HG03432 (cell line): Measurements from ENCODE around the gene LEFTY1.
A peak's percentile ranks its signal among the peaks of the same experiment; 100 is the strongest.

Experiments
- ATAC-seq: cut with Tn5 transposase; IDR thresholded peaks from one replicate; pipeline ENCODE4 v1.9.1; 2021; ENCODE audit warnings: mild to moderate bottlenecking, moderate library complexity; ENCODE audit not compliant: unreplicated experiment

The LEFTY1 gene

DNA sequence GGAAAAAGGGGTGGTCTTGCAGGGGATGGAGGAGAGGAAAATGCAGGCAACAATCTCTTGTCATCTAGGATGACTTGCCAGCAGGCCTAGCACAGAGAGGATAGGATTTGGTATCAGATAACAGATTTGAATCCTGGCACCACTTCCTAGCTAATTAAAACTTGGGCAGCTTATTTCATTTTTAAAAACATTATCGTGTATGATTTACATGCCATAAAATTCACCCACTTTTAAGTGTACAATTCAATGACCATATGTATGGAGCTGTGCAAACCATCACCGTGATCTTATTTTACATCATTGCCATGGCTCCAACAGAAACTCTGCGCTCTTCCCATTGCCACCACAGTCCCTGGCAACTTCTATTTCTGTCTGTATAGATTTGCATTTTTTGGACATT is 28.2 kb upstream of the LEFTY1 start:
- no peak for ATAC-seq

GRCh38 chr1:225915538-225915991 is 26.6 kb upstream of the LEFTY1 start:
- ATAC-seq, result no peak

DNA sequence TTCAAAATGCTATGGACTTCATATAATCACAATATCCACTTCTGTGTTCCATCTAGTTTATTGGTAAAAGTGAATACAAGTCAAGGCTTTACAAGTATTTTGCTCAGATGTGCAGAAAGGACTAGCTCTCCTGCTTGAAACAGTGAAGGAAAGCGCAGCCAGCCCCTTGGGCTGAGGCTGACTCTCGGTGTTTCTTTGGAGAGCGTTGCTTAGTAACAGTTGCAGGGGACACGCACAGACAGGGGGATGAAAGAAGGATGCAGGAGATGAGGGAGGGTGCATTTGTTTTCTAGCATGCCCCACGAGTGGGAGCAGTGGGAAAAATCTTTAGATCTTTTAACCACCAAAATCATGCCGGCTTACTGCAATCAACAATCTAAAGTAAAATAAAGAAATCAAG is 26.0 kb upstream of the LEFTY1 start:
- ATAC-seq, result no peak

DNA sequence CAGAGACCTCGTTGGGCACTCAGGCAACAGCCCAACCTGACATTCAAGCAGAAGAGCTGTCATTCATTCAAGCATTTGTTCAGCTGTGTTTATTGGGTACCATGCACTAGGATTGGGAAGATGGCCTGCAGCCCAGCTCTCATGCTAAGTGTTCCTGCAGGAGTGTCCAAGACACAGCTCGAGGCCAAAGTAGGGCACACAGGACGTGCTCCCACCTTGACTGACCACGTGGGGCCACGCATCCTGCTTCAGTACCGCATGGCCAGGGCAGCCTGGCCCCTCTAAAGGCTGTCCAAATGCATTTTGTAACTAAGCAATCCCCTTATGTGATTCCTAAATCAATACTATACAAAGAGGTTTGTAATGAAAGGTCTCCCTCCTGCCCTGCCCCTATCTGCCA is 25.4 kb upstream of the LEFTY1 start:
- ATAC-seq, result no peak

DNA sequence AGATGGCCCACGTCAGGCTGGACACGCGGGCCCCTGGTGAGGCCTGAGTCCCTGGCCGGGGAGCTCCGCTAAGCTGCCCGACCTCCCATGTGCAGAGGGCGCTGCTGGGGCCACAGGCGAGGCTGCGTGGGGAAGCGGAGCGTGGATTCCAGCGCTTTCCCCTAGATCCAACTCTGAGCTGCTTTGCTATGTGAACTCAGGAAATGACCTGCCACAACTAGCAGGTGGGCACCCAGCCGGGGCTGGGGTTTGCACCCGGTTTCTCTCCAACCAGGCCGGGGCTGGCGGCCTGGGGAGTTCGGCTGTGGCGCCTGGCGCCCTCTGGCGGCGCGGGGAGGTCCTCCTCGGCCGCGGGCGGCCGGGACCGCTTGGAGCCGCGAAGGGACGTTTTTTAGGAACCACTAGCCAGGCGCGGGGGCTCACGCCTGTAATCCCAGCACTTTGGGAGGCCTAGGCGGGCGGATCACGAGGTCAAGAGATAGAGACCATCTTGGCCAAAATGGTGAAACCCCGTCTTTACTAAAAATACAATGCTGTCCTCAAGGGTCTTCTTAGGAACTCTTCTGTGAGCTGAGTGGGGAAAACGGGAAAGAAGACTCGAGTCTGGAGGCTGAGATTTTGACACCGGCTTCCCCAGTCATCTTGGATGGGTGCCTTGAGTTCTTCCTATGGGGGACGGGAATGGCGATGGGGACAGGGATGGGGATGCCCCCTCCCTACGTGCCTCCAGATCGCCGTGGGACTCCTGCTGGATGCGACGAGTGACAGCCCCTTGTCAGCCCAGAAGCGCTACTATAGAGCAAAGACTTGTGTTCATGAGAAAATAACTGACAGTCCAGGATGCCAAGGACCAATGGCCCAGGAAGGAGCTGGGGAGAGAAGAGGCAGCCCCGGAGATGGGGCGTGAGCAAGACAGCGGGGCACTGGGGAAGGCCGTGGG is 22.5 kb upstream of the LEFTY1 start:
- peak; percentile 90 for ATAC-seq

- no peak for ATAC-seq
Observed at GRCh38 chr1:225909477-225909876, 20.5 kb upstream of the LEFTY1 start.

GRCh38 chr1:225908773-225909172 is 19.8 kb upstream of the LEFTY1 start:
- ATAC-seq, result no peak

- no peak for ATAC-seq
Observed at GRCh38 chr1:225908013-225908640, 19.2 kb upstream of the LEFTY1 start.

DNA sequence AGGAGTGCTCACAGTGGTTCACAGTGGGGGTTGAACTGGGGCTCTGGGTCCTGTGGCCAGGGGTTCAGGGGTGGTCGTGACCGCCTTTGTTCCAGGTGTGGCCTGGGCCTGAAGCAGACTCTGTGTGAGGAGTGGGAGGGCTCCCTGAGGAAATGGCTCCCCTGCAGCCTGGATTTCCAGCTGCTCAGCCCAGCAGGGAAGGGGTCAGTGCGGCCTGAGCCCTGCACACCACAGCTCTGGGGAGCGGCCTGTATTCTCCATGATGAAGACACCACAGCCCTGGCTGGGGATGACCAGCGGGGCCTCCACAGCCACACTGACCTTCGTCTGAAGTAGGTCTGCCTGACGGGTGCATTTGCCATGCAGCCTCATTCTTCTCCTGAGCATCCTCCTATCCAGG is 18.4 kb upstream of the LEFTY1 start:
- ATAC-seq, result no peak

DNA sequence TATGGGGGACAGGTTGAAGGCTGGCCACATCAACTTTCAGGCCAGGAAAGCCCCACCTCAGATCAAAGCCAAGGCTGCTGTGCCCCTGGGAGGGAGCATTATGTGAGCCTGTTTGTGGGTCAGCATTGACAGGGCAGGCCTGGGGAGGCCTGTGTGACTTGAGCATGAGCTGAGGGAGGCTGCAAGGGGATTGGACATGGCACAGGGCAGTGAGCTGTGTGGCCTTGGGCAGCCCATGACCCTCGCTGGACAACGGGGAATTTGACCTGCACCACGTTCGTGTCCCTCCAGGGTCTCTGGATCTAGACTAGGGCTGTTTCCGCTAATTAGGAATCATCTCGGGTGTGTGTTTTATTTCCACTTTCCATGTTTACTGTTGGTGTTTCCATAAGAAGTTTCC is 17.5 kb upstream of the LEFTY1 start:
- ATAC-seq, result no peak

DNA sequence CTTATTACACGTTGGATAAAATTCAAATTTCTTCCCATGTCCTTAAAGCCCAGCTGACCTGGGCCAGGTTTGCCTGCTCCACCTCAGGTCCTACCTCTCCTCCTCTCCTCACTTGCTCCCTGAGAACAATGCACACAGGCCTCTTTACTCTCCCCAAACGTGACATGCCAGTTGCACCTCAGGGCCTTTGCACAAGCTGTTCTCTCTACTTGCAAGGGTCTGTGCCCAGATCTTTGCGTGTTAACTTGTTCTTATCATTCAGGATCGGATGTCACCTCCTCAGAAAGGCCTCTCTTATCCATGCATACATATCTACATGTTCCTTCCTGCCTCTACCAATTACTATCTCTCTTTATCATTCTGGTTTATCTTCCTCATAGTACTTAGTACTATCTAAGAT is 14.7 kb upstream of the LEFTY1 start:
- no peak for ATAC-seq

DNA sequence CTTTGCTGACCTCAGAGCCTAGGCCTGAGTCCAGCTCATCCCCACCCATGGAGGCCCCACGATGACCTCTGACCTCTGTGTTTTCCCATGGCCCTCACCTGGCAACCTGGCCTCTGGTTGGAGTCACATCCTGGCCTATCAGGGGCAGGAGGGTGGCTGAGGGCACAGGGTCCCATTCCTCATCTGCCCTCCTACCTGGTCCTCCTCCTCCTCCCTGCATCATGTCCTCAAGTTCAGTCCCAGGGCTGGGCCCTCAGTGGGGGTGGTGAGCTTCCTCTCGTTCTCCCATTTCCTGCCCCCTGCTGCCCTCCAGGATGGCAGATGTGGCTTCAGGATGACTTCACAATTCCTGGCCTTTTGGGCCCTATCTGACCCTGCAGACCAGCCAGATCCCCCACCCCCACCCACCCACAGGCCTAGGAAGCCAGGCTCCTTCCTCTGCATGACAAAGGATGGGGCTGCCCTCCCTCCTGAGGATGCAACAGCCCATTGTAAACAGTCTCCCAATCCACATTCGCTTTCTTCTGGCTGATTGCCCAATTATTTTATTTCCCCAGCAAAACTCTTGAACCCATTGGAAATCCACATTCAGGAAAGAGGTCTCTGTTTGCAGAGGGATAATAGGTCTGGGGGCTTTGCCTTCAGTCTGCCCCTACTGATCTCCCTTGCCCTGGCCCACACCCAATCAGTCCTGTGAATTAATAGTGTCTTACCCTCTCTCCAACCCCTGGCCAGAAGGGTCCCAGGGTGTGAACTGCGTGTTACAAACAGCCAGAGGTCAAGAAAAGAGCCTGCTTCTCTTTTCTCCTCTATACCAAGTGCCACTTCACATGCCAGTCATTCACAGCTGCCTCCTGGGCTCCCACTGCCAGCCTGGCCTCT is 10.3 kb upstream of the LEFTY1 start:
- no peak for ATAC-seq

- ATAC-seq, result no peak
Observed at GRCh38 chr1:225897595-225898514, 8.9 kb upstream of the LEFTY1 start.

DNA sequence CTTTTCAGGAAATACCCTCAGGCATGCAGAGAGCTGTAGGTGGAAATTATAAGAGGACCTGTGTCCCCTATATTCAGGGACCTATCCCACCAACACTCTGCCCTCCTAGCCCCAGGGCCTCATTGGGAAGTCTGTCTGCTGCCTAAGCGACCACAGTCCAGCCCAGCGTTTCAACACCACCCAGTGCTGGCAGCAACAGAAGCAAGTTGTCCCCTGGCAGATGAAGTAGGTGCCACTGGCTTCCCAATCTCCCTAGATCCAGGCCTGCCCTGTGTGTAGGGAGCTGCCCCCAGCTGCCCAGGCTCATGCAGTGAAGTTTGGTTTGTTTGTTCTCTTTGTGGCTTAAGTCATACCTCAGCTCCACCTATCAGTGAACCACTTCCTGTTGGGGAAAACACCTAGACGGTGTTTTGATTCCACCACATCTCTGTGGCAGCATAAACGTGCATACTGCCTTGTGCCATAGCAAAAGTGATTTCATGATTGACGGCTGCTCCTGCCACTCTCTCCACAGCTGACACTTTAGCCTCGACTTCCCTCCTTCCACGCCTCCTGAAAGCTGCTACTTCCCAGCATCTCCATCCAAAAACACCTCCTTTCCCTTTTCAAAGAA is 8.1 kb upstream of the LEFTY1 start:
- ATAC-seq, result peak; percentile 100

- no peak for ATAC-seq
Observed at GRCh38 chr1:225896494-225896893, 7.5 kb upstream of the LEFTY1 start.

- no peak for ATAC-seq
Observed at GRCh38 chr1:225892307-225892706, 3.4 kb upstream of the LEFTY1 start.

- ATAC-seq, result no peak
Observed at GRCh38 chr1:225891229-225891972, 2.5 kb upstream of the LEFTY1 start.

DNA sequence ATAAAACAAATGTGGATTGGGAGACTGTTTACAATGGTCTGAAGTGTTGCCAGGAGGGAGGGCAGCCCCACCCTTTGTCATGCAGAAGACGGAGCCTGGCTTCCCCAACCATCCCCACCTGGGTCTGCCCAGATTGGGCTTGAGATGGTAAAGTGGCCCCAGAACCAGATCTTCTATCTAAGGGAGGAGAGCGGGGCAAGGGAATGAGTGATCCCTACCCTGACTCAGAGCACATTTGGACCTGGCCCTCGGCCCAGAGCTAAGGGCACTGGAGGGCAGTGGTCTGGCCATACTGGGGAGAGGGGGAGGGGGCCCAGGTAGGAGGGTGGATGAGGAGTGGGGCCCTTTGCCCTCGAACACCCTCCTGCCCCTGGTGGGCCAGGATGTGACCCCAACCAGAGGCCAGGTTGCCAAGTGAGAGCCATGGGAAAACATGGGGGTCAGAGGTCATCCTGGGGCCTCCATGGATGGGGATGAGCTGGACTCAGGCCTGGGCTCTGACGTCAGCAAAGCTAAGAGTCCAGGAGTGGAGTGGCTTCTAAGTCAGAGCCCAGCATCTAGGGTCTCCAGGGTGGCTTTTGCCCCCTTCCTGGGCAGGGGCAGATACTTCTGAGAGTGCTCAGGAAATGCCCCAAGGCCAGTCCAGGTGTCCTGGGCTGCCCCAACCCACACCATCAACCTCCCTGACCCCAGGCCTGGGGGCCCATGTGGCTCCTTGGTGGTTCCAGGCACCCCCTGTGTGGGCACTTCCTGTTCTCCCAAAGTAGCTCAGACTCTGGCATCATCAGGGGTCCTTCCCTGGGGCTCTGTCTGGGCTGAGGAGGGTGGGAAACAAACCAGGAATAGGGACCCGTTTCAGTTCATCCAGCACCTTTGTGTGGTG is 1.6 kb upstream of the LEFTY1 start:
- no peak for ATAC-seq
